H1 (cell line): ENCODE measurements around the gene CTSA. TPM values are rescaled to one million over a fixed set of nuclear protein-coding genes. Genes with fewer than 3 reads are reported as not detected.
"Not testable (repeated sequence)": the region's sequence is repeated elsewhere in the genome, so short reads cannot be mapped to it uniquely, and the experiment has no call there.

Source experiments
- CTCF ChIA-PET: fragments of 300-600 bp; sonication (Branson Sonifier 250); formaldehyde crosslinking; loops from one replicate; lab custom pipeline; 2021; ENCODE audit not compliant: partially characterized antibody; lab: Charles Lee
- POLR2A ChIA-PET: fragments of 300-600 bp; sonication (Branson Sonifier 250); formaldehyde crosslinking; loops from one replicate; lab custom pipeline; 2021; ENCODE audit warnings: inconsistent platforms; ENCODE audit not compliant: partially characterized antibody; lab: Charles Lee
- DNase-seq, 2 experiments: peaks; one replicate each; pipeline versions ENCODE4 v3.0.0 to v3.0.0-alpha.2; 2010 to 2022; ENCODE audit warnings: low spot score in 2 of 2, low read depth in 1 of 2, mixed read lengths in 1 of 2
- FAIRE-seq: peaks from 2 replicates; lab custom pipeline; 2011; peaks lifted over from hg19 to GRCh38; lab: Jason Lieb, UNC
- H2AFZ ChIP-seq: 2 replicates; pipeline ENCODE4 v1.8.1; 2012; ENCODE audit warnings: low read length, inconsistent platforms
- H2AK5ac ChIP-seq: 2 replicates; pipeline ENCODE4 v1.6.1; 2013; ENCODE audit warnings: low read depth, low read length
- H2BK120ac ChIP-seq: replicated peaks from 2 replicates; pipeline ENCODE3; 2013; ENCODE audit warnings: low read depth, low read length, inconsistent platforms
- H2BK12ac ChIP-seq: 2 replicates; pipeline ENCODE4 v1.6.1; 2013; ENCODE audit warnings: low read depth, low read length
- H2BK15ac ChIP-seq: 2 replicates; pipeline ENCODE4 v1.6.1; 2013; ENCODE audit warnings: low read length
- H2BK20ac ChIP-seq: 2 replicates; pipeline ENCODE4 v1.6.1; 2013; ENCODE audit warnings: low read length
- H2BK5ac ChIP-seq: 2 replicates; pipeline ENCODE4 v1.6.1; 2013; ENCODE audit warnings: low read depth, low read length
- H3K14ac ChIP-seq: 2 replicates; pipeline ENCODE4 v1.6.1; 2013; ENCODE audit warnings: inconsistent platforms; ENCODE audit not compliant: insufficient read length
- H3K18ac ChIP-seq: 2 replicates; pipeline ENCODE4 v1.6.1; 2013; ENCODE audit warnings: low read length; ENCODE audit errors: extremely low read depth
- H3K23ac ChIP-seq: 2 replicates; pipeline ENCODE4 v1.6.1; 2013; ENCODE audit warnings: inconsistent platforms; ENCODE audit not compliant: insufficient read length
- H3K23me2 ChIP-seq: 2 replicates; pipeline ENCODE4 v1.6.1; 2013; ENCODE audit warnings: low read depth, low read length
- H3K27ac ChIP-seq: 2 replicates; pipeline ENCODE4 v1.6.1; 2011; ENCODE audit warnings: low read depth, low read length, inconsistent platforms
- H3K27me3 ChIP-seq, 4 experiments: replicated peaks in 1 of 4; 1 replicate in 1 of 4; 2 replicates in 3 of 4; pipeline versions ENCODE4 v1.6.1 to v1.8.1; 2011 to 2013; ENCODE audit warnings: low read length in 3 of 4, mild to moderate bottlenecking in 3 of 4, inconsistent platforms in 2 of 4, mixed read lengths in 2 of 4, moderate library complexity in 1 of 4; ENCODE audit not compliant: control insufficient read depth in 3 of 4, insufficient read depth in 3 of 4; ENCODE audit errors: extremely low read depth in 1 of 4
- H3K36me3 ChIP-seq, 4 experiments: 2 replicates each; pipeline versions ENCODE4 v1.6.1 to v1.8.1; 2011 to 2013; ENCODE audit warnings: mild to moderate bottlenecking in 4 of 4, low read length in 3 of 4, moderate library complexity in 2 of 4, control low read depth in 1 of 4, inconsistent platforms in 1 of 4; ENCODE audit not compliant: insufficient read depth in 4 of 4, control insufficient read depth in 2 of 4
- H3K4ac ChIP-seq: replicated peaks from 2 replicates; pipeline ENCODE3; 2013; ENCODE audit warnings: low read length, low read depth, mixed read lengths, inconsistent platforms; ENCODE audit not compliant: insufficient read length
- H3K4me1 ChIP-seq, 4 experiments: replicated peaks in 1 of 4; 1 replicate in 1 of 4; 2 replicates in 3 of 4; pipeline versions ENCODE4 v1.6.1 to v1.8.1; 2011 to 2013; ENCODE audit warnings: low read length in 3 of 4, inconsistent platforms in 2 of 4, mixed read lengths in 1 of 4; ENCODE audit not compliant: insufficient read depth in 4 of 4, control insufficient read depth in 3 of 4
- H3K4me2 ChIP-seq, 2 experiments: 2 replicates each; pipeline versions ENCODE4 v1.6.1 to v1.8.1; 2011 to 2013; ENCODE audit warnings: low read depth in 2 of 2, low read length in 2 of 2, control low read depth in 1 of 2, inconsistent platforms in 1 of 2, mild to moderate bottlenecking in 1 of 2; ENCODE audit not compliant: insufficient read depth in 1 of 2
- H3K4me3 ChIP-seq, 4 experiments: fragments of 200-600, 300-600 bp in 1 of 4; sonication (generic), shearing (Covaris generic), sonication (Bioruptor Twin) in 1 of 4; 2 replicates each; pipeline versions ENCODE4 v1.5.1 to v1.8.1; 2011 to 2016; ENCODE audit warnings: low read length in 4 of 4, low read depth in 3 of 4, control low read depth in 2 of 4, inconsistent platforms in 2 of 4, mild to moderate bottlenecking in 2 of 4, mixed read lengths in 1 of 4, moderate library complexity in 1 of 4; ENCODE audit not compliant: insufficient read depth in 2 of 4; ENCODE audit errors: extremely low read depth in 1 of 4
- H3K56ac ChIP-seq: replicated peaks from 2 replicates; pipeline ENCODE3; 2013; ENCODE audit warnings: low read depth, mild to moderate bottlenecking, mixed read lengths, low read length, inconsistent platforms; ENCODE audit not compliant: insufficient read length
- H3K79me1 ChIP-seq: 2 replicates; pipeline ENCODE4 v1.6.1; 2013; ENCODE audit warnings: low read depth, low read length, control low read depth
- H3K79me2 ChIP-seq, 2 experiments: 2 replicates each; pipeline versions ENCODE4 v1.6.1 to v1.8.1; 2012 to 2013; ENCODE audit warnings: low read length in 2 of 2, mild to moderate bottlenecking in 2 of 2, inconsistent platforms in 1 of 2; ENCODE audit not compliant: insufficient read depth in 2 of 2, control insufficient read depth in 1 of 2
- H3K9ac ChIP-seq, 4 experiments: replicated peaks in 1 of 4; 1 replicate in 1 of 4; 2 replicates in 3 of 4; pipeline versions ENCODE4 v1.6.1 to v1.8.1; 2011 to 2013; ENCODE audit warnings: low read depth in 3 of 4, low read length in 3 of 4, control low read depth in 2 of 4, mild to moderate bottlenecking in 2 of 4, moderate library complexity in 2 of 4, inconsistent platforms in 1 of 4; ENCODE audit errors: extremely low read depth in 1 of 4
- H3K9me3 ChIP-seq, 2 experiments: 2 replicates each; pipeline versions ENCODE4 v1.6.1 to v1.8.1; 2012 to 2013; ENCODE audit warnings: mild to moderate bottlenecking in 2 of 2, moderate library complexity in 2 of 2, control low read depth in 1 of 2, inconsistent platforms in 1 of 2, low read depth in 1 of 2, low read length in 1 of 2, mixed read lengths in 1 of 2; ENCODE audit not compliant: insufficient read depth in 2 of 2
- H4K20me1 ChIP-seq, 2 experiments: replicated peaks in 1 of 2; 2 replicates each; pipeline versions ENCODE3 to v1.8.1; 2011 to 2013; ENCODE audit warnings: inconsistent platforms in 2 of 2, low read length in 2 of 2, mild to moderate bottlenecking in 1 of 2; ENCODE audit not compliant: insufficient read depth in 2 of 2, control insufficient read depth in 1 of 2
- H4K5ac ChIP-seq: 2 replicates; pipeline ENCODE4 v1.6.1; 2013; ENCODE audit warnings: low read length, low read depth, mixed read lengths, inconsistent platforms; ENCODE audit not compliant: insufficient read length
- H4K8ac ChIP-seq: 2 replicates; pipeline ENCODE4 v1.8.0; 2013; ENCODE audit warnings: mild to moderate bottlenecking, moderate library complexity, low read length, inconsistent platforms; ENCODE audit not compliant: insufficient read depth; ENCODE audit errors: extremely low read depth
- H4K91ac ChIP-seq: replicated peaks from 2 replicates; pipeline ENCODE3; 2013; ENCODE audit warnings: low read length, mixed read lengths, inconsistent platforms; ENCODE audit not compliant: insufficient read length
- WGBS, 2 experiments: shearing (Covaris generic) in 1 of 2; methylation state at CpG; one replicate each; pipeline versions ENCODE4 v1.1.6 to v1.1.7; 2013 to 2015; ENCODE audit warnings: low lambda C conversion rate in 2 of 2, mixed read lengths in 2 of 2, inconsistent platforms in 1 of 2, low coverage in 1 of 2, missing lambda C conversion rate in 1 of 2; ENCODE audit not compliant: insufficient replicate concordance in 2 of 2, insufficient coverage in 1 of 2, insufficient read length in 1 of 2; ENCODE audit errors: extremely low coverage in 1 of 2, missing lambda C conversion rate in 1 of 2; 5-methylcytosine and 5-hydroxymethylcytosine counted together
- polyA plus RNA-seq, 7 experiments: library from polyadenylated mRNA; depleted of rRNA in 3 of 7; stranded (reverse) in 5 of 7; unstranded in 2 of 7; fragments of >200 nt in 5 of 7; fragments of 200-250 nt in 2 of 7; gene quantifications; 1 replicate in 5 of 7; 2 replicates in 1 of 7; 4 replicates in 1 of 7; pipeline versions ENCODE4 v1.2.1 to v1.2.3, GENCODE V29; 2011 to 2013; ENCODE audit warnings: missing spikeins in 2 of 7, mixed read lengths in 2 of 7
- total RNA-seq: library from RNA; stranded (reverse); fragmentation: NEBNext Ultra II Directional; extraction: Animal tissue kit (Norgen Biotek cat#: 25700); gene quantifications from 2 replicates; pipeline ENCODE4 v1.2.1, GENCODE V29; 2021

Gene CTSA
- total and polyA plus RNA-seq, 2 of the 8 experiments (the other 6 are each of a cell fraction or from before 2014, with no cell fraction given), result 49.7 to 74.0 TPM

DNA sequence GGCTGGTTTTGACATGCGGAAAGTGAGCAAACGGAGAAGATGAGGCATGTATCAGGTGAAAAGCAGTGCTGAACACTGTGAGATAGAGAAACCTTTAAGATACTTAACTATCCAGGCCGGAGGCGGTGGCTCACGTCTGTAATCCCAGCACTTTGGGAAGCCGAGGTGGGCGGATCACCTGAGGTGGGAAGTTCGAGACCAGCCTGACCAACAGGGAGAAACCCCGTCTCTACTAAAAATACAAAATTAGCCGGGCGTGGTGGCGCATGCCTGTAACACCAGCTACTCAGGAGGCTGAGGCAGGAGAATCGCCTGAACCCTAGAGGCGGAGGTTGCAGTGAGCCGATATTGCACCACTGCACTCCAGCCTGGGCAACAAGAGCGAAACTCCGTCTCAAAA lies 40.5 kb downstream of the CTSA start:
- H3K23me2 ChIP-seq, DNase-seq, H3K18ac ChIP-seq, H2BK12ac ChIP-seq, H3K36me3 ChIP-seq, H3K4me3 ChIP-seq, H4K91ac ChIP-seq, H3K4me1 ChIP-seq, H3K27ac ChIP-seq, H3K23ac ChIP-seq, H3K9ac ChIP-seq, H3K9me3 ChIP-seq, H3K4ac ChIP-seq, H2BK15ac ChIP-seq, H3K4me2 ChIP-seq, H3K27me3 ChIP-seq, H3K79me1 ChIP-seq, CTCF ChIA-PET, H3K56ac ChIP-seq, H2AFZ ChIP-seq, H2BK20ac ChIP-seq, H4K8ac ChIP-seq, H2BK120ac ChIP-seq, H2BK5ac ChIP-seq, H4K5ac ChIP-seq, H2AK5ac ChIP-seq, FAIRE-seq, H4K20me1 ChIP-seq, H3K14ac ChIP-seq: not testable (repeated sequence)
- peaks cover 0 to 16% of the 10 kb centered on the region in 2 experiments; a peak in 2 of 4 replicates for H3K79me2 ChIP-seq
- 94% methylated on average over 15 of the region's 17 CpGs; no CpG with 5 or more reads in 1 of the 2 experiments for WGBS, 2 experiments
- POLR2A ChIA-PET, result interaction anchor here (0.8 to 18.4 kb wide), 5 partner anchors 10 to 76 kb away, joined by 3 to 283 read pairs (median 65); partner anchors contain the start of gene PLTP
